KOPT-K1 (cell line): Measurements from ENCODE around the gene PURB.
"Not testable (repeated sequence)": the region's sequence is repeated elsewhere in the genome, so short reads cannot be mapped to it uniquely, and the experiment has no call there.

Experiments
- H3K27ac ChIP-seq: fragments of 200-600 bp; sonication (generic); 2 replicates; pipeline ENCODE4 v1.5.1; 2016; ENCODE audit warnings: antibody characterized with exemption, mild to moderate bottlenecking, low read depth, low read length; ENCODE audit not compliant: poor library complexity, severe bottlenecking
- H3K36me3 ChIP-seq: fragments of 200-600 bp; sonication (generic); 2 replicates; pipeline ENCODE4 v1.5.1; 2017; ENCODE audit warnings: antibody characterized with exemption, mild to moderate bottlenecking, low read length, moderate library complexity; ENCODE audit not compliant: insufficient read depth
- H3K9me3 ChIP-seq: fragments of 200-600 bp; sonication (generic); 2 replicates; pipeline ENCODE4 v1.5.1; 2017; ENCODE audit warnings: antibody characterized with exemption, low read length, mild to moderate bottlenecking; ENCODE audit not compliant: insufficient read depth, poor library complexity, severe bottlenecking

PURB gene

GRCh38 chr7:44881066-44881600, 4.2 kb downstream of the PURB start:
- peaks cover 75% of the 10 kb centered on the region for H3K36me3 ChIP-seq
- no peaks in the 10 kb centered on the region for H3K9me3 ChIP-seq
- no peak overlapping the region for H3K27ac ChIP-seq

GRCh38 chr7:44880317-44881018, 4.9 kb downstream of the PURB start:
- Histone ChIP-seq H3K36me3 (peaks cover 75% of the 10 kb centered on the region), H3K27ac (no peak overlapping the region), H3K9me3 (no peaks in the 10 kb centered on the region)

- H3K27ac ChIP-seq: no peak overlapping the region
- H3K9me3 ChIP-seq: peaks cover 5% of the 10 kb centered on the region
- peaks cover 47% of the 10 kb centered on the region for H3K36me3 ChIP-seq
These were observed 8.9 kb downstream of the PURB start for GRCh38 chr7:44876393-44876792.

GRCh38 chr7:44875241-44875640, 10.1 kb downstream of the PURB start:
- H3K36me3 ChIP-seq: peaks cover 36% of the 10 kb centered on the region
- no peak overlapping the region for H3K27ac ChIP-seq
- H3K9me3 ChIP-seq: peaks cover 13% of the 10 kb centered on the region

GRCh38 chr7:44872787-44873186, 12.5 kb downstream of the PURB start:
- H3K36me3 ChIP-seq: peaks cover 11% of the 10 kb centered on the region
- H3K27ac ChIP-seq: no peak overlapping the region
- H3K9me3 ChIP-seq: peaks cover 13% of the 10 kb centered on the region

- not testable (repeated sequence) for H3K27ac ChIP-seq, H3K36me3 ChIP-seq
- peaks cover 13% of the 10 kb centered on the region for H3K9me3 ChIP-seq
These were observed 13.4 kb downstream of the PURB start for GRCh38 chr7:44871918-44872317.

GRCh38 chr7:44870780-44871179, 14.6 kb downstream of the PURB start:
- H3K27ac ChIP-seq: not testable (repeated sequence)
- H3K9me3 ChIP-seq: peaks cover 13% of the 10 kb centered on the region

GRCh38 chr7:44870336-44870735, 15.0 kb downstream of the PURB start:
- H3K36me3 ChIP-seq, H3K27ac ChIP-seq: not testable (repeated sequence)
- H3K9me3 ChIP-seq: peaks cover 13% of the 10 kb centered on the region

More at GRCh38 chr7:44870780-44871179, 14.6 kb downstream of the PURB start:
- H3K36me3 ChIP-seq: not testable (repeated sequence)

- Histone ChIP-seq H3K9me3 (peaks cover 13% of the 10 kb centered on the region), H3K36me3 (no peaks in the 10 kb centered on the region), H3K27ac (no peak overlapping the region)
These were observed 18.0 kb downstream of the PURB start for GRCh38 chr7:44867073-44867995.

- not testable (repeated sequence) for H3K27ac ChIP-seq, H3K36me3 ChIP-seq, H3K9me3 ChIP-seq
These were observed 23.4 kb downstream of the PURB start for GRCh38 chr7:44861949-44862348.

GRCh38 chr7:44858161-44858560, 27.2 kb downstream of the PURB start:
- Histone ChIP-seq H3K27ac (no peak overlapping the region), H3K9me3 (no peaks in the 10 kb centered on the region), H3K36me3 (no peaks in the 10 kb centered on the region)

- no peak overlapping the region for H3K27ac ChIP-seq
- no peaks in the 10 kb centered on the region for H3K36me3 ChIP-seq
- no peaks in the 10 kb centered on the region for H3K9me3 ChIP-seq
These were observed 30.5 kb downstream of the PURB start for GRCh38 chr7:44854644-44855364.

- Histone ChIP-seq H3K9me3 (no peaks in the 10 kb centered on the region), H3K36me3 (no peaks in the 10 kb centered on the region), H3K27ac (no peak overlapping the region)
These were observed 31.9 kb downstream of the PURB start for GRCh38 chr7:44853391-44853790.

- Histone ChIP-seq H3K27ac (no peak overlapping the region), H3K36me3 (no peaks in the 10 kb centered on the region), H3K9me3 (no peaks in the 10 kb centered on the region)
These were observed 32.7 kb downstream of the PURB start for GRCh38 chr7:44852590-44852989.
